Stimulated activated CD8-positive, alpha-beta memory T cell treated with anti-CD3 and anti-CD28 coated beads, Interleukin-12 subunit alpha, Interleukin-12 subunit beta, amount 100 ng/mL, for 24 hours (primary cell): ENCODE measurements around the gene SCN8A.
"Not testable (repeated sequence)": the region's sequence is repeated elsewhere in the genome, so short reads cannot be mapped to it uniquely, and the experiment has no call there.

Source experiments
- DNase-seq: peaks from one replicate; pipeline ENCODE4 v3.0.0-alpha.2; 2020; ENCODE audit errors: extremely low read depth

The SCN8A gene

DNA sequence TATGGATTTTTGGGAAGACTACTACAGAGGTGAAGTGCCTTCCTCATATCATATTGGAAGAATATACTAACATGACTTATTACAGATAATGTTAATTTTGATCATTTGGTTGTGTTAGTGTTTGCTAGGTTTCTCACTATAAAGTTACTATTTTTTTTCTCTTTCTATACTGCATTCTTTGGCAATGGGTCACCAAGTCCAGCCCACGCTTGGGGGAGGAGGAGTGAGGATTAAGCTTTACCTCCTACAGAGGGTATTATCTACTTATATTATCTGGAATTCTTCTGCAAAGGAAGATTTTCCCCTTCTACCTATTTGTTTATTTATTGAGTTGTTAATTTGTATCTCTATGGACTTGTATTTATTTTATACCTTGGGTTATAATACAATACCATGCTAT, 31.5 kb downstream of the SCN8A start:
- no peak for DNase-seq

DNA sequence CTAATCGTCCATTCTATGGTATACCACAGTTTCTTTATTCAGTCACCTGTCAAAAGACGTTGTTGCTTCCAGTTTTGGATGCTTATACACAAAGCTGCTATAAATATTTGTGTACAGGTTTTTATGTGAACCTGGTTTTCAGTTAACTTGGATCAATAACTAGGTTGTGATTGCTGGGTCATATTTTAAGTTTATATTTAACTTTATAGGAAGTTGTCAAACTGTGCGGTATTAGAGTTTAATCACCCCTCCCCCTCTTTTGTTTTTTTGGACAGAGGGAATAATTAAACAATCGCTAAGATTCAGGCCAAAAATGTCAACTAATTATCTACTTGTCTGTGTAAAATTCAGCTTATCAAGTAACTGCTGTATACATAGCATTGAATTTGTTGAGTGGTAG, 34.3 kb downstream of the SCN8A start:
- DNase-seq: no peak

DNA sequence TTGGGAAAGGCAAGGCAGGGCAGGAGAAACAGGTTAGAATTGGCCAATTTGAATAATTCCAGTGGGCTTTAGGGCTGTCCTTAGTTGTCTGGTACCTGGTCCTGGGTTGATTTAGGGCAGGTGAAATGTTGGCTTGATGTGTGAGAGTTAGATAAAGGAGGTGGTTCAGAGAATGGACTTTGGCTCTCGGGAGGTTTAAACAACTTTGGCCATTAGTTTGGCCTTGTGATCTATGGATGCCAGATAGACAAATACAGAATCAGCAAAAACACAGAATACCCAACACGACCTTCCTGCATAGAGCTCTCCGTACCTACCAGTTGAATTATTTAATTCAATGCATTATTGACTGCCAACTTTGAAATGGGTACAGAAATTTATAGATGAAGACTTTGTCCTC, 35.1 kb downstream of the SCN8A start:
- no peak for DNase-seq

DNA sequence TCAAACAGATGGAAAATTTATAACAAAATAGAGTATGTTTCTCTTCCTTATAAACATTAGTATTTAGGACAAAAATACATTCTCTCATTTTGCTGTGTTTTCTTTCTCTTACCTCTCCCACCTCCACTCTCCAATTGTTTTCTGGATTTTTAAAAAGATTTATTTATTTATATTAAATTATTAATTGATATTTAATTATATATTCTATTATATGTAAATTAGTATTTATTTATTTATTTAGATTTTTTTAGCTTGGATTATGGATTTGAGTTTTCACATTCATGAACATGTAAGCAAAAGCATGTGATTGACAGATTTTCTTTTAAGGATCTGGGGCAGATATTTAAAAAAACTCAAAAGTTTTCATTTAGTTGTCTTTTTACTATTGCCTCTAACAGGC, 35.6 kb downstream of the SCN8A start:
- DNase-seq: no peak

DNA sequence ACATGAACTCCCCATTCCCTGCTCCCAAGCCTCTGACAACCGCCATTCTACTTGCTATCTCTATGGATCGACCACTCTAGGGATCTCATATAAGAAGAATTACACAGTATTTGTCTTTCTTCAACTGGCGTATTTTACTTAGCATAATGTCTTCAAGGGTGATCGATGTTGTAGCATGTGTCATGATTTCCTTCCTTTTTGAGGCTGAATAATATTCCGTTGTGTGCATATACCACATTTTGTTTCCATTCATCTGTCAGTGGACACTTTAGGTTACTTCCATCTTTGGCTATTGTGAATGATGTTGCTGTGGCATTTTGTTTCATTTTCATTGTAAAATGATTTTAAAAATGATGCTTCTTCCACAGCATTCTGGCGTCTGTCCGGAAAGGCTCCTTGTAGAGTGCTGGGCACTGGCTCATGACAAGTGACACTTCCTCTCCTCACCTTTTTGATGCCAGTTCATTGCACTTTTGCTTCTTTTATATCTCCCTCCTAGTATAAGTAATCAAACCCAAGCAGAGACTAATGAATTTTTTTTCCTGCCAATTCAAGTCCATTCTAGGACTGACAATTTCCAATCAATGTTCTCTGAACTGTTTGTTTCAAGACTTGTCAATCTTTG, 39.3 kb downstream of the SCN8A start:
- no peak for DNase-seq

DNA sequence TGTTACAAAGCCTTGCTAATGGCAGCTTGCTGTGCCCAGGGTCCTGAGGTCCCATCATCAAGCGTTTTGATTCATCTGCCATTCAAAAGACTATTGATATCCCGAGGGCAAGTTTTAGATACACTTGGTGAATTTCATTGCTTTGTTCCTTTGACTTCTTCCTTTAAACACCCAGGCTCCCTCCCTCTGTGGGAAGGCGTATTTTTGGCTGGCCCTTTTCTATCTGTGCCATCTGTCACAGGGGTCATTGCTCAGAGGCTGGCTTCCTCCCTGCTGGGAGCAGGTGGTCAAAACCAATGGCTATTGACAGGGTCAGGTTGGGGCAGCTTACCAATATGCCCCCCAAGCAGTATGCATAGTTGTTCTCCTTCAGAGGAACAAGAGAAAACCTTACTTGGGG, 40.0 kb downstream of the SCN8A start:
- no peak for DNase-seq

DNA sequence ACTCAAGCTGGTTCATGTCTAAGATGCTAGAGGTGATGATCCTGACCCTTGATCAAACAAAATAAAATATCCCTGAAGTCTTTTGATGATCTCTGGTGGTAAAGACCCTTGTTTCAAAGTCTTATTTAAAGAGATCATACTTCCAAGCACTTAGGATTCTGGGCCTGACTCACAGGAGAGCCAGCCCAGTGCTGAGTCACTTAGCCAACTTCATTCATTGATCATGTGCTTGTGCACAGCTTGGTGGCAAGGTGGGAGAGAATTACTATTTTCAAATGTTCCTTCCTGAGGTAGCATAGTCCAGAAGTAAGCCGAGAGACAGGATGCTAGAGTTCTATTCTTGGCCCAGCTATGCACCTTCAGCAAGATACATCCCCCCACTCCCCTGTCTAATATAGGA, 40.6 kb downstream of the SCN8A start:
- DNase-seq: no peak

DNA sequence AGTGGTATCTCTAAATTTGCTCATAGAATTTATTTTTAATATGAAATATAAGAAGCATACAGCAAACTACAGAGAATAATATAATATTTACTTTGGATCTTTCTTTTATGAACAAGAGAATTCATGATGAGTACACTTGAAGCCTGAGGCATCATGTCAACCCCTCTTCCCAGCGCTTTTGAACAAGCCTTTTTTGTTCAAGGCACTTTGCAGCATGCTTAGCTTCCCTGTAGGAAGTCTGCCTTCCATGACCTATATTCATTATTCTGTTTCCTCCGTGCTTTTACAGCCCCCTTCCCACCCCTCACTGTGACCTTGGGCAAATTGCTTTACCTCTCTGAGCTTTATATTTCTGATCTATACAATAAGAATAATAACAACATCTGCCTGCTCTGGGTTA, 41.6 kb downstream of the SCN8A start:
- DNase-seq: no peak

DNA sequence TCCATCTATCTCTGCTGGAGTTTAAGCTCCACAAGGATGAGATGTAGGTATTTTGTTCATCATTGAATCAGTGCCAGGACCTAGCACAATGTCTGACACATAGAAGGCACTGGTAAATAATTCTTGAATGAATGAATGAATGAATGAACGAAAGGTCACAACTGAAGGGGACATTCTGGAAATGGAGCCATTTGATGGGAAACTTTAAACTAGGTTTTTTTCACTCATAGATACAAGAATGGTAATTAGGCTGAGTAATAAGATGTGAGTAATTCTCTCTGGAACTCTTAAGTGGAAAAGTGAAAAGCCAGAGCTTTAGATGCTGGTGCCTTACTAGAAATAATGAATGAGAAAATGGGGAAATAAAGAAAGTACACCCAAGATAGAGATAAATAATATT, 44.3 kb downstream of the SCN8A start:
- no peak for DNase-seq

DNA sequence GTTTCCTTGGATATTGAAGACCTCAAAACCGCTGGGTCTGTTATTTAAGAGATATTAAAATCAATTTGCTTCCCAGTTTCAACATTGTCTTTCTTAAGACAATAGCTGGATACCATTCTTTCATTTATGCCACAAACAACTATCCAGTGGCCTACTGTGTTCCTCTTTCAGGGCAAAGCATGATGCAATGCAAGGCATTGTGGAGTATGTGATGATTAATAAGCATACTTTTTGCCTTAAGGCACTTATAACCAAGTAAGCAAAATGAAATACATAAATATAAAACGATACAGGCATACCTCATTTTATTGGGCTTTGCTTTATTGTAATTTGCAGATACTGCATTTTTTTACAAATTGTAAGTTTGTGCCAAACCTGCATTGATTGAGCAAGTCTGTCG, 45.5 kb downstream of the SCN8A start:
- no peak for DNase-seq

DNA sequence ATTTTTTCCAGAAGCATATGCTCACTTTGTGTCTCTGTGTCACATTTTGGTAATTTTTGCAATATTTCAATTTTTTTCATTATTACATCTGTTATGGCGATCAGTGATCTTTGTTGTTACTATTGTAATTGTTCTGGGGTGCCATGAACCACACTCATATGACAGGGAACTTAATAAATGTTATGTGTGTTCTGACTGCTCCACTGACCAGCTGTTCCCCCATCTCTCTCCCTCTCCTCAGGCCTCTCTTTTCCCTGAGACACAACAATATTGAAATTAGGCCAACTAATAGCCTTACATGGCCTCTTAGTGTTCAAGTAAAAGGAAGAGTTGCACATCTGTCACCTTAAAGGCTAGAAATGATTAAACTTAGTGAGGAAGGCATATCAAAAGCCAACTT, 46.0 kb downstream of the SCN8A start:
- DNase-seq: no peak

DNA sequence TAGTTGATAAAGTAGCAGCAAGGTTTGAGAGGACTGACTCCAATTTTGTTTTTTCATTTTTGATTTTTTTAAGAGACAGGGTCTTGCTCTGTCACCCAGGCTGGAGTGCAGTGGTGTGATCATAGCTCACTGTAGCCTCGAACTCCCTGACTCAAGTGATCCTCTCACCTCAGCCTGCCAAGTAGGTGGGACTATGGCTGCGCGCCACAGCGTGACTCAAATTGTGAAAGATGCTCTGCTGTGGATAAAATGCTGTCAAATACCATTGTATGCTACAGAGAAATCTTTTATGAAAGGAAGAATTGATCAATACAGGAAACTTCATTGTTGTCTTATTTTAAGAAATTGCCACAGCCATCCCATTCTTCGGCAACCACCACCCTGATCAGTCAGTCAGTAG, 48.3 kb downstream of the SCN8A start:
- DNase-seq: no peak

DNA sequence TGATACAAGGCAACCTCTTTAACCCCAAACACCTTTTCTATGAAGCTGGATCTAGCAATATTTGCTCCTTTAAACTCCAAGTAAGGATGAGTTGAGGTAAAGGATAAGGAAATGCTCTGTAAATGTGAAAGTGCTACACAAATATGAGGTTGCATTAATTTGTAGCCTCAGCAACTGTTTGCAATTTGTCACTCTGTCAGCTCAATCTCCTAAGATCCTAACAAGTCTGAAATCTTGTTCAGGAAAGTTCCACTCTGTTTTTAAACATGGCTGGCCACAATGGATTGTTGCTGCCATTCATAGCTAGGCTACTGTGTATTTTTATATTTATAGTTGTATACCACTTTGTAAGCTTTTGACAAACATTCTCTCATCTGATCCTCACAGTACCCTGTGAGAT, 51.3 kb downstream of the SCN8A start:
- DNase-seq: no peak

DNA sequence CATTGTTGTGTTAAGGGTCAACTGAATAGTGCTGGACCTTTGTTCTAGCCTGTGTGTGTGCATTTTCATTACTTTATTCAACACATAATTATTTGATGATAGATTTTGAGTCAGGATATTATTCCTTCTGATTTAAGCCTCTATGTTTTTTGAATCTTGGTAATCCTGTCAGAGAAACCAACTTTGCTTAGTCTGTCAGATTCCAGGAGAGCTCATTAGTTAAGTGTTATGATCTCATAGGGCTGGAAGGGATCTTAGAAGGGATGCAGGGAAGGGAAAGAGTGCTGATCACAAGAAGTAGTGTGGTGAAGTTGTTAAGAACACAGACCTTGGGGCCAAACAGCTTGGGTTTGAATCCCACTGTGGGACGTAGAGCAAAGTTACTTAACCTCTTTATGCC, 52.9 kb downstream of the SCN8A start:
- DNase-seq: no peak

DNA sequence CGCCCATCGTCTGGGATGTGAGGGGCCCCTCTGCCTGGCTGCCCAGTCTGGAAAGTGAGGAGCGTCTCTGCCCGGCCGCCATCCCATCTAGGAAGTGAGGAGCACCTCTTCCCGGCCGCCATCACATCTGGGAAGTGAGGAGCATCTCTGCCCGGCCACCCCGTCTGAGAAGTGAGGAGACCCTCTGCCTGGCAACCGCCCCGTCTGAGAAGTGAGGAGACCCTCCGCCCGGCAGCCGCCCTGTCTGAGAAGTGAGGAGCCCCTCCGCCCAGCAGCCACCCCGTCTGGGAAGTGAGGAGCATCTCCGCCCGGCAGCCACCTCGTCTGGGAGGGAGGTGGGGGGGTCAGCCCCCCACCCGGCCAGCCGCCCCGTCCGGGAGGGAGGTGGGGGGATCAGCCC, 53.7 kb downstream of the SCN8A start:
- DNase-seq: not testable (repeated sequence)

DNA sequence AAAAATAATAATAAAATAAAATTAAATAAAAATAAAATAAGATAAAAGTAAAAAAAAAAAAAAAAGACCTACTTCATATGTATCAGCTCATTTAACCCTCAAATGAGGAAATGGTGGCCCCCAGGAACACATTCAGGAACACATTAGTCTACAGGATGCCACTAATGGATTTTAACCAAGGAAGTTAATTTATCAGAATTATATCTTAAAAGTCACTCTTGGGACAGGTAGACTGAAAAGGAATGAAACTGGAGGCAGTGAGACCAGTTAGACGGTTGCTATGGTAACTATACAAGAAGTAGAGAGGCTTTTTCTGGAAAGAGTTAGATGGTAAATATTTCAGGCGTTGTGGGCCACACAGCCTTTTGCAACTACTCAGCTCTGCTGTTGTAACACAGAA, 54.9 kb downstream of the SCN8A start:
- DNase-seq: no peak

DNA sequence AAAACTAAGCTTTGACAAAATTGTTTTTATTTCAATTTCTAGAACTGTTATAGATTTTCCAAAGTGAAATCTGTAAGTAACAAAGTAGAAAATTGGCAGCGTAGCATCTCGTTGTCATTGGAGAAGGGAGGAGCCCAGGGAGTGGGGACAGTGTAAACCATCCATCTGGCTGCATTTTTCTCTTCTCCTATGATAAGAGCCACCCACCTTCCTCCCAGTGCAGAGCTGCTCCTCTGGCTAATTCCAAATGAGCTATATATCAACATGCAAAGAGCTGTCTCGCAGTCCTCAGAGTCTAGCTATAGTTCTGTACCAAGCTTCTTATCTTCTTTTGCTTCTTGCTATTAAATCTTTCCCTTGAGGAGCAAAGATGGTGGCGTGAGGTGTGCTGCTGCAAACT, 56.6 kb downstream of the SCN8A start:
- DNase-seq: no peak

DNA sequence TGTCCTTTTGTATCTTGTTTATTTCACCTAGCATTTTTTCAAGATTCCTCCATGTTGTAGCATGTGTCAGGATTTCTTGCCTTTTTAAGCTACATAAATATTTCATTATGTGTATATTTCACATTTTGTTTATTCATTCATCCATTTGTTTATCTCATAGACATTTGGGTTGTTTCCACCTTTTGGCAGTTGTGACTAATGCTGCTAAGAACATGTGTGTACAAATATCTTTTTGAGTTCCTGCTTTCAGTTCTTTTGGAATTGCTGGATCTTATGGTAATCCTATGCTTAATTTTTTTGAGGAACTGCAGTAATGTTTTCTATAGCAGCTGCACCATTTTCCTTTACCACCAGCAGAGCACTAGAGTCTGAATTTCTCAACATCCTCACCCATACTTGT, 62.4 kb downstream of the SCN8A start:
- DNase-seq: no peak

DNA sequence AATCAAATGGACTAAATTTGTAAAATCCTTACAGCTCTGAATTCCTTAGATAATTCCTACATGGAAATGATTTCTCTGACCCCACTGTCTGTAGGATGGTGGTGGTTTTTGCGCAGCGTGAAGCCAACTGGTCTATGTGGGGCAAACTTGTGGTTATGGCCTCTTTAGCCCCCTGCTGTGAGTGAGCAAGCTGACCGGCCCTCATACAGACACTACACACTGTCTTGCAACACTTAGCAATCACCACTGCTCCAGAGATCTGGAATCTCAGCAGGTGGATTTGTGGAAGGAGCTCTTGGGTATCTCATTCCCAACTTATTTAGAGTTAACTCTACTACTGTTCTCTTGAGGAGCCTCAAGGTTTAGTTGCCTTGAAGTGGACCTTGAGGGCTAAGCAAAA, 70.2 kb downstream of the SCN8A start:
- DNase-seq: no peak

DNA sequence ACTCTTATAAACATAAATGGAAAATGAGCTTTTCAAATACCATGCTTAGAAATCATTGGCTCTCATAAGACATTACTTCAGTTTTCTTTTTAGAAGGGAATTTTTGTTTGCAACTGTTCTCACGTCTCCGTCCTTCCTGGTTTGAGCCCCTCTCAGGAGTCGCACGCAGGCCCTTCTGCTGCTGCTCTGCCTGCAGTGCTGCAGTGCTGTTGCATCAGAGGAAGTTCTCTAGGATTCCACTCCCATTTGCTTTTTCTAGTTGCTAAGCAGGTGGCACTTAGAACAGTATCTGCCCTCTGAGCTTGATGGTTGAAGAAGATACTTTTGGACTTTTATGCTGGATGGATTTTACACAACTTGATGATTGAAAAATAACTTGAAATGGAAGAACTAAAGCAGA, 70.8 kb downstream of the SCN8A start:
- no peak for DNase-seq

DNA sequence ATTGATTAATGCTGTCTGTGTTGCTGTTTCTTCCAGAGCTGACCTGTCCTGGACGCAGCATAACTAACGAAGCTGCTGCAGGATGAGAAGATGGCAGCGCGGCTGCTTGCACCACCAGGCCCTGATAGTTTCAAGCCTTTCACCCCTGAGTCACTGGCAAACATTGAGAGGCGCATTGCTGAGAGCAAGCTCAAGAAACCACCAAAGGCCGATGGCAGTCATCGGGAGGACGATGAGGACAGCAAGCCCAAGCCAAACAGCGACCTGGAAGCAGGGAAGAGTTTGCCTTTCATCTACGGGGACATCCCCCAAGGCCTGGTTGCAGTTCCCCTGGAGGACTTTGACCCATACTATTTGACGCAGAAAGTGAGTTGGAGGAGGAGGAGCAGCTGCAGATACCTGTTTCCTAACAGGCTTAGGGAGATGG, 71.7 kb downstream of the SCN8A start:
- DNase-seq: no peak

DNA sequence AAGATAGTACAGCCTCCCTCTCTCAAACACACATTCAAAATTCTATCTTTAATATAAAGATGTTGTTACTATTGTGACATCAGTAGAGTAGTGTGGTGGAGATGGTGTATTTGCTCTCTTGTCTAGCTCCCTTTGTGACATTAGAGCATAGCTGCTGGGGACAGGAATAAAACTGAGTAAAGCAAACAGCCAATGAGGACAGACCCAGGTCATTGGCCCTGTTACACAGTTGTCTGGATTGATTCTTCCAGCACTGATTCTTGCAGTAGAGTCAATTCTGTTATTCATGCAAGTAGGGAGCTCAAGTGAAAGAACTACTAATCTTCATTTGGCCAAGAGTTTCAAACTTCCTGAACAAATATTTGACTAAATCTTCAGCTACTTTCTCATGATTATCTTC, 72.4 kb downstream of the SCN8A start:
- no peak for DNase-seq

DNA sequence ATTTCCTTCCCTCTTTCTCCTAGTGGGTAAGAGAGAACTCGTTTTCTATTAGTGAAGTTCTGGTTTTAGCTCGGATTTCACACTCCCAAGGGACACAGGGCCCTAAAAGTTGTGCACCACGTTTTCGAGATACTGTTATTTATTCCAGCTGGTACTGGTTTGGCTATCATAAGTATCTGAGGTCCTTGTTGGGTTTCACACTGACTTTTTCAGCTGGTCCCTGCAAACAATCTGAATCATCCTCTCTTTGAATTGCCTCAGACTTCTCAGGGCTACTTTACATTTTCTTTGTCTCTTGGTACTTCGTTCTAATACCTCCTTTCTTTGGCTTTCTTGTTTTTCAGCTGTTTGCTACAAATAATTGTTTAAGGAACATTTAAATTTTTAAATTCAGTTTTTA, 75.7 kb downstream of the SCN8A start:
- DNase-seq: no peak

DNA sequence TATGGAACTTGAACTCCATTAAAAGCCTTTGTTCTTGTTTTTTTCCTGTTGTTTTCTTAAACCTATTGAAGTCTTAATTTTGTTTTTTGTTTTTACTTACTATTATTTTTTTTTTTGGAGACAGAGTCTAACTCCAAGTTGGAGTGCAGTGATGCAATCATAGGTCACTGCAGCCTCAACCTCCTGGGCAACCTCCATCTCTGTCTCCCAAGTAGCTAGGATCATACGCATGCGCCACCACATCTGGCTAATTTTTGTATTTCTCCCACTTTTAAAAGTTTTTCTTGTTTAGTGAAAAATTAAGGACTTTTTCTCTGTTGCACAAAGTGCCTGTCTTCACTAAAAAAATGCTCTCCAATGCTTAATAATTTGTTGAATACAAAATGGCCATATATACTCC, 76.2 kb downstream of the SCN8A start:
- DNase-seq: no peak

DNA sequence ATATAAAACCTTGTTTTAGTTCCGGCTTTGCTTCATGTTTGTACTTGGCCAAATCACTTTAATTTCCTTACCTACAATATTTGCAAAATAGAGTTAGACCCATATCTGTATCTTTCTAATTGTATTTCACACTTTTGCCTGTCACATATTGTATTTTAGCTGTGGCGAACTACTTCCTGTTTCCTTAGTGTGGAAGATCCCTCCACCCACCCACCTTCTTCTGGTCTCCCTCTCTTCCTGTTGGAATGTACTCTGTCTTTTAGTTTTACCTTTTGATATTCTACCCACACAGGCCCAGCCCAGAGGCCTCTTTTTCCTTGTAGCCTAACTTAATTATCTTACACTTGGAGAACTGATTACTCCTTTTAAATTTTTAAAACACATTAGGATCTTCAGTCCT, 78.2 kb downstream of the SCN8A start:
- DNase-seq: no peak
